ENCODE data around the gene VPS41.

GRCh38 chr7:38781991-38782390 lies 127.0 kb downstream of the VPS41 start:
- TF ChIP-seq, protein P1, sequence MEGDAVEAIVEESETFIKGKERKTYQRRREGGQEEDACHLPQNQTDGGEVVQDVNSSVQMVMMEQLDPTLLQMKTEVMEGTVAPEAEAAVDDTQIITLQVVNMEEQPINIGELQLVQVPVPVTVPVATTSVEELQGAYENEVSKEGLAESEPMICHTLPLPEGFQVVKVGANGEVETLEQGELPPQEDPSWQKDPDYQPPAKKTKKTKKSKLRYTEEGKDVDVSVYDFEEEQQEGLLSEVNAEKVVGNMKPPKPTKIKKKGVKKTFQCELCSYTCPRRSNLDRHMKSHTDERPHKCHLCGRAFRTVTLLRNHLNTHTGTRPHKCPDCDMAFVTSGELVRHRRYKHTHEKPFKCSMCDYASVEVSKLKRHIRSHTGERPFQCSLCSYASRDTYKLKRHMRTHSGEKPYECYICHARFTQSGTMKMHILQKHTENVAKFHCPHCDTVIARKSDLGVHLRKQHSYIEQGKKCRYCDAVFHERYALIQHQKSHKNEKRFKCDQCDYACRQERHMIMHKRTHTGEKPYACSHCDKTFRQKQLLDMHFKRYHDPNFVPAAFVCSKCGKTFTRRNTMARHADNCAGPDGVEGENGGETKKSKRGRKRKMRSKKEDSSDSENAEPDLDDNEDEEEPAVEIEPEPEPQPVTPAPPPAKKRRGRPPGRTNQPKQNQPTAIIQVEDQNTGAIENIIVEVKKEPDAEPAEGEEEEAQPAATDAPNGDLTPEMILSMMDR (IDR thresholded peaks at IDR 0.05 in 2 of 3, conservative IDR thresholded peaks at IDR 0.05 in 1 of 3; ENCODE audit: control insufficient read depth in 2 of 3, extremely low read depth in 1 of 3, insufficient read depth in 1 of 3, low read depth in 3 of 3, low read length in 3 of 3) = no peak
- TF ChIP-seq CEBPB (IDR thresholded peaks at IDR 0.05; ENCODE audit: borderline replicate concordance in 1 of 2, low read depth in 2 of 2, low read length in 2 of 2) (no peak), POLR2A (IDR thresholded peaks at IDR 0.05; ENCODE audit: low read depth, low read length) (no peak), PBX3 (IDR thresholded peaks at IDR 0.05; ENCODE audit: insufficient replicate concordance, low read depth, low read length) (no peak), EED (IDR thresholded peaks at IDR 0.05; ENCODE audit: low read depth) (no peak)
- TF ChIP-seq, protein P2, sequence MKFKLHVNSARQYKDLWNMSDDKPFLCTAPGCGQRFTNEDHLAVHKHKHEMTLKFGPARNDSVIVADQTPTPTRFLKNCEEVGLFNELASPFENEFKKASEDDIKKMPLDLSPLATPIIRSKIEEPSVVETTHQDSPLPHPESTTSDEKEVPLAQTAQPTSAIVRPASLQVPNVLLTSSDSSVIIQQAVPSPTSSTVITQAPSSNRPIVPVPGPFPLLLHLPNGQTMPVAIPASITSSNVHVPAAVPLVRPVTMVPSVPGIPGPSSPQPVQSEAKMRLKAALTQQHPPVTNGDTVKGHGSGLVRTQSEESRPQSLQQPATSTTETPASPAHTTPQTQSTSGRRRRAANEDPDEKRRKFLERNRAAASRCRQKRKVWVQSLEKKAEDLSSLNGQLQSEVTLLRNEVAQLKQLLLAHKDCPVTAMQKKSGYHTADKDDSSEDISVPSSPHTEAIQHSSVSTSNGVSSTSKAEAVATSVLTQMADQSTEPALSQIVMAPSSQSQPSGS (IDR thresholded peaks at IDR 0.05; ENCODE audit: low read length) = no peak
